ENCODE data around the gene ESYT2. TPM values are rescaled to one million over a fixed set of nuclear protein-coding genes. Genes with fewer than 3 reads are reported as not detected.

The ESYT2 gene
- total and polyA plus RNA-seq, 9 of the 15 experiments (the other 6 are each of a cell fraction or from before 2014, with no cell fraction given) = 5.8 to 86.9 (median 64.7) TPM

DNA sequence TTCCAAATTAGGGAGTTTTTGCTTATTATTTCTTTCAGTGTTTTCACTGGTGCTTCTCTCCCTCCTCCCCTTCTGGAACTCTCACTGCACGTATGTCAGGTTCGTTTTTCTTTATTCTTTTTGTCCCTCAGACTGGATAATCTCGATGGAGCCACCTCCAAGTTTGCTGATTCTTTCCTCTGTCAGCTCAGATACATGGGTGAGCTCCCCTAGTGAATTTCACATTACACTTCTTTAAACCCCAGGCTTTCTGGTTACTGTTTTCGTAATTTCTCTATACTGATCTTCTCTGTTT, 103.9 kb downstream of the ESYT2 start:
- POLR2A ChIA-PET = interaction anchor here (3.2 kb wide), 1 partner anchor 11 kb away, joined by 6 read pairs; no protein-coding TSS in a partner anchor
- DNase-seq (ENCODE audit: extremely low read depth in 1 of 4, low spot score in 3 of 4) (no peak), ATAC-seq (peak; percentile 6), FAIRE-seq (no peak)
- no peaks in the 10 kb centered on the region for H3K9me1 ChIP-seq (ENCODE audit: control insufficient read depth, insufficient read depth, low read length)
- H3K4me2 ChIP-seq (ENCODE audit: insufficient read depth, low read length) = no peak overlapping the region
- no peak overlapping the region for H3K27ac ChIP-seq (ENCODE audit: extremely low read depth, low read depth, low read length)
- 16% methylated on average over 4 of the region's 4 CpGs for WGBS (ENCODE audit: insufficient coverage, low coverage, missing lambda C conversion rate)
- no peaks in the 10 kb centered on the region for H3K79me2 ChIP-seq (ENCODE audit: control insufficient read depth, insufficient read depth, low read length)
- in situ Hi-C loops (cut with MboI) (no loop called here), intact Hi-C loops (cut with micrococcal nuclease) (no loop called here)
- no TSS peak for BruUV-seq (replicated peaks)
- CTCF ChIA-PET (ENCODE audit: low intra/inter-chr PET ratio) = no interaction called here
- H3K9ac ChIP-seq (ENCODE audit: insufficient read depth in 1 of 2, low read depth in 2 of 2, low read length in 2 of 2) = no peak overlapping the region
- H3K36me3 ChIP-seq (ENCODE audit: control insufficient read depth, insufficient read depth, low read length) = peaks cover 7% of the 10 kb centered on the region; the same call in 2 of the 3 replicates
- H3K4me3 ChIP-seq = no peak overlapping the region
- no peaks in the 10 kb centered on the region for H3K9me3 ChIP-seq (replicated peaks; ENCODE audit: control insufficient read depth, insufficient read depth, low read depth, low read length)
- H2AFZ ChIP-seq (ENCODE audit: low read depth, low read length) = peak overlapping the region; percentile 57
- H3K27me3 ChIP-seq (ENCODE audit: control insufficient read depth in 2 of 2, insufficient read depth in 2 of 2, low read length in 2 of 2) = no peaks in the 10 kb centered on the region
- no peak for TF ChIP-seq ZNF140 (CRISPR knock-in tag; IDR thresholded peaks at IDR 0.05)
- TF ChIP-seq, protein P1, sequence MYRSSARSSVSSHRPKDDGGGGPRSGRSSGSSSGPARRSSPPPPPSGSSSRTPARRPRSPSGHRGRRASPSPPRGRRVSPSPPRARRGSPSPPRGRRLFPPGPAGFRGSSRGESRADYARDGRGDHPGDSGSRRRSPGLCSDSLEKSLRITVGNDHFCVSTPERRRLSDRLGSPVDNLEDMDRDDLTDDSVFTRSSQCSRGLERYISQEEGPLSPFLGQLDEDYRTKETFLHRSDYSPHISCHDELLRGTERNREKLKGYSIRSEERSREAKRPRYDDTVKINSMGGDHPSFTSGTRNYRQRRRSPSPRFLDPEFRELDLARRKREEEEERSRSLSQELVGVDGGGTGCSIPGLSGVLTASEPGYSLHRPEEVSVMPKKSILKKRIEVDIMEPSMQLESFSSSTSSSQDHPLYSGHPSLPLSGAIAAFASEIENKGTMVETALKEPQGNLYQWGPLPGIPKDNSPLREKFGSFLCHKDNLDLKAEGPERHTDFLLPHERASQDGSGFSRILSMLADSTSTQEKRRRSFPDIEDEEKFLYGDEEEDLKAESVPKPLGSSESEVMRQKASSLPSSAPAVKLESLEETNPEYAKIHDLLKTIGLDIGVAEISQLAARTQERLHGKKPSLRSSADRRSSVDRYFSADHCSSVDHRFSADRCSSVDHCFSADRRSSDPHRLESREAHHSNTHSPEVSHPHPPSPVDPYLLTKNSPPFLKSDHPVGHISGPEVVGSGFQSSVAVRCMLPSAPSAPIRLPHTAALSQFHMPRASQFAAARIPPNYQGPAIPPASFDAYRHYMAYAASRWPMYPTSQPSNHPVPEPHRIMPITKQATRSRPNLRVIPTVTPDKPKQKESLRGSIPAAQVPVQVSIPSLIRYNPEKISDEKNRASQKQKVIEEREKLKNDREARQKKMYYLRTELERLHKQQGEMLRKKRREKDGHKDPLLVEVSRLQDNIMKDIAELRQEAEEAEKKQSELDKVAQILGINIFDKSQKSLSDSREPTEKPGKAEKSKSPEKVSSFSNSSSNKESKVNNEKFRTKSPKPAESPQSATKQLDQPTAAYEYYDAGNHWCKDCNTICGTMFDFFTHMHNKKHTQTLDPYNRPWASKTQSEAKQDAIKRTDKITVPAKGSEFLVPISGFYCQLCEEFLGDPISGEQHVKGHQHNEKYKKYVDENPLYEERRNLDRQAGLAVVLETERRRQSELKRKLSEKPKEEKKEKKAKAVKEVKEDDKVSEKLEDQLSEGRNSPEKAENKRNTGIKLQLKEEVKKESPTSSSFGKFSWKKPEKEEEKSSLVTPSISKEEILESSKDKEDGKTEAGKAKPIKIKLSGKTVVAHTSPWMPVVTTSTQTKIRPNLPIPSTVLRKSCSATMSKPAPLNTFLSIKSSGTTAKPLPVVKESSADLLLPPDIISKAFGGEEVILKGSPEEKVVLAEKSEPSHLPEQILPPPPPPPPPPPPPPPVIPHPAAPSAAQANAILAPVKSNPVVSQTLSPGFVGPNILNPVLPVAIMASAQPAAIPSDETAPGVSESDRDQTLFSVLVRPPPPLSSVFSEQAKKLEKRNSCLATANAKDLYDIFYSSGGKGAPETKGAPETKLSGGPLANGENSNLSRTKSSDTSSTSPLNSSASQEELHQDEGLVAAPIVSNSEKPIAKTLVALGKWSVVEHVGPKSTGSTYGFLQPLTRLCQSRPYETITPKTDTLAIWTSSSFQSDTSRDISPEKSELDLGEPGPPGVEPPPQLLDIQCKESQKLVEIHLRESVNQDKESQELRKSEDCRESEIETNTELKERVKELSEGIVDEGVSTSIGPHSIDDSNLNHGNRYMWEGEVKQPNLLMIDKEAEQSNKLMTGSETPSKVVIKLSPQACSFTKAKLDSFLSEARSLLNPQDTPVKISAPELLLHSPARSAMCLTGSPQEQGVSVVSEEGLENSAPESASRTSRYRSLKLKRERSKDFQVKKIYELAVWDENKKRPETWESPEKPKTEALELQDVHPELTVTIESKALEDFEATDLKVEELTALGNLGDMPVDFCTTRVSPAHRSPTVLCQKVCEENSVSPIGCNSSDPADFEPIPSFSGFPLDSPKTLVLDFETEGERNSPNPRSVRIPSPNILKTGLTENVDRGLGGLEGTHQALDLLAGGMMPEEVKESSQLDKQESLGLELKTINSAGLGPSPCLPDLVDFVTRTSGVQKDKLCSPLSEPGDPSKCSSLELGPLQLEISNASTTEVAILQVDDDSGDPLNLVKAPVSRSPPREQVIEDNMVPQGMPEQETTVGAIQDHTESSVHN (IDR thresholded peaks at IDR 0.05; ENCODE audit: borderline replicate concordance in 1 of 2, low read depth in 1 of 2) = no peak
- no peak for TF ChIP-seq FOXK2 (conservative IDR thresholded peaks at IDR 0.05 in 1 of 2, IDR thresholded peaks at IDR 0.05 in 1 of 2; ENCODE audit: low read depth in 2 of 2)
- TF ChIP-seq ZNF311 (CRISPR knock-in tag; IDR thresholded peaks at IDR 0.05) = no peak
- TF ChIP-seq RBM17 (IDR thresholded peaks at IDR 0.05; ENCODE audit: borderline replicate concordance, low read depth, low read length) = no peak
- no peak for TF ChIP-seq KAT8 (IDR thresholded peaks at IDR 0.05; ENCODE audit: low read depth)
- no peak for TF ChIP-seq MECOM (CRISPR knock-in tag; IDR thresholded peaks at IDR 0.05)
- TF ChIP-seq GATAD2A (IDR thresholded peaks at IDR 0.05) = no peak
- TF ChIP-seq ZNF79 (CRISPR knock-in tag; IDR thresholded peaks at IDR 0.05; ENCODE audit: low read depth) = no peak
- TF ChIP-seq NFE2 (IDR thresholded peaks at IDR 0.05; ENCODE audit: low read depth) = no peak
- no peak for TF ChIP-seq POU5F1 (IDR thresholded peaks at IDR 0.05; ENCODE audit: borderline replicate concordance, low read depth, low read length, partially characterized antibody)
- TF ChIP-seq NR1H2 (CRISPR knock-in tag; IDR thresholded peaks at IDR 0.05) = no peak
- TF ChIP-seq ADNP (tag; IDR thresholded peaks at IDR 0.05) = no peak
- TF ChIP-seq, protein P2, sequence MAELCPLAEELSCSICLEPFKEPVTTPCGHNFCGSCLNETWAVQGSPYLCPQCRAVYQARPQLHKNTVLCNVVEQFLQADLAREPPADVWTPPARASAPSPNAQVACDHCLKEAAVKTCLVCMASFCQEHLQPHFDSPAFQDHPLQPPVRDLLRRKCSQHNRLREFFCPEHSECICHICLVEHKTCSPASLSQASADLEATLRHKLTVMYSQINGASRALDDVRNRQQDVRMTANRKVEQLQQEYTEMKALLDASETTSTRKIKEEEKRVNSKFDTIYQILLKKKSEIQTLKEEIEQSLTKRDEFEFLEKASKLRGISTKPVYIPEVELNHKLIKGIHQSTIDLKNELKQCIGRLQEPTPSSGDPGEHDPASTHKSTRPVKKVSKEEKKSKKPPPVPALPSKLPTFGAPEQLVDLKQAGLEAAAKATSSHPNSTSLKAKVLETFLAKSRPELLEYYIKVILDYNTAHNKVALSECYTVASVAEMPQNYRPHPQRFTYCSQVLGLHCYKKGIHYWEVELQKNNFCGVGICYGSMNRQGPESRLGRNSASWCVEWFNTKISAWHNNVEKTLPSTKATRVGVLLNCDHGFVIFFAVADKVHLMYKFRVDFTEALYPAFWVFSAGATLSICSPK (IDR thresholded peaks at IDR 0.05; ENCODE audit: borderline replicate concordance) = no peak
- H4K20me1 ChIP-seq (replicated peaks; ENCODE audit: control insufficient read depth, insufficient read depth, low read length) = no peaks in the 10 kb centered on the region
- H3K4me1 ChIP-seq (replicated peaks in 1 of 2; ENCODE audit: control insufficient read depth in 2 of 2, insufficient read depth in 2 of 2, low read length in 2 of 2) = peaks cover 5 to 14% of the 10 kb centered on the region in 2 experiments; a peak in 4 of 5 replicates

Measured in K562 (cell line).